Tibial nerve (tissue), 4 donors: ENCODE measurements around the gene CNTN5. TPM values are rescaled to one million over a fixed set of nuclear protein-coding genes. Genes with fewer than 3 reads are reported as not detected.

Source experiments
- DNase-seq, 2 donors: peaks; one replicate each; pipeline ENCODE4 v3.0.0-alpha.2; 2019; ENCODE audit warnings: low spot score in 2 of 2
- H3K27ac ChIP-seq, 4 donors: fragments of 200-600 bp; sonication (generic) in 3 of 4; one replicate each; pipeline ENCODE4 v1.5.1; 2017 to 2019; ENCODE audit warnings: mild to moderate bottlenecking in 1 of 4
- H3K27me3 ChIP-seq, 2 donors: fragments of 200-600 bp; sonication (generic) in 1 of 2; one replicate each; pipeline versions ENCODE4 v1.5.1 to v1.6.0; 2017 to 2019
- H3K36me3 ChIP-seq, 3 donors: fragments of 200-600 bp; sonication (generic); one replicate each; pipeline ENCODE4 v1.5.1; 2018 to 2019
- H3K4me1 ChIP-seq, 4 donors: fragments of 200-600 bp; sonication (generic) in 3 of 4; one replicate each; pipeline ENCODE4 v1.5.1; 2017 to 2019
- H3K4me3 ChIP-seq, 4 donors: fragments of 200-600 bp; sonication (generic) in 3 of 4; one replicate each; pipeline ENCODE4 v1.5.1; 2017 to 2019; ENCODE audit warnings: mild to moderate bottlenecking in 1 of 4, moderate library complexity in 1 of 4
- H3K9me3 ChIP-seq, 4 donors: fragments of 200-600 bp; sonication (generic) in 3 of 4; one replicate each; pipeline ENCODE4 v1.5.1; 2017 to 2019
- CTCF ChIP-seq, 5 experiments: fragments of 200-600 bp in 3 of 5; fragments of 450-650 bp in 2 of 5; sonication (generic) in 3 of 5; IDR thresholded peaks; one replicate each; pipeline ENCODE4 v1.5.1; 2016 to 2019; ENCODE audit warnings: antibody characterized with exemption in 5 of 5, mild to moderate bottlenecking in 3 of 5, moderate library complexity in 2 of 5
- EP300 ChIP-seq, 2 donors: sonication (generic); formaldehyde crosslinking; IDR thresholded peaks; one replicate each; pipeline ENCODE4 v1.6.1; 2017; ENCODE audit warnings: antibody characterized with exemption in 2 of 2, mild to moderate bottlenecking in 1 of 2
- POLR2A ChIP-seq, 2 donors: fragments of 450-650 bp; IDR thresholded peaks; one replicate each; pipeline ENCODE4 v1.6.1; 2017; ENCODE audit warnings: antibody characterized with exemption in 2 of 2, mild to moderate bottlenecking in 2 of 2, moderate library complexity in 2 of 2
- WGBS, 2 donors: methylation state at CpG; one replicate each; pipeline ENCODE4 v1.1.5; 2018; 5-methylcytosine and 5-hydroxymethylcytosine counted together
- total RNA-seq, 4 donors: library from RNA; depleted of rRNA; stranded (reverse); fragments of >200 nt; gene quantifications; one replicate each; pipeline ENCODE4 v1.1.0, GENCODE V29; 2016

The CNTN5 gene
- total RNA-seq, 4 donors from 2014 or later: under 0.01 to 0.22 TPM; not detected in 2

- no peak for DNase-seq
- 35 to 52% methylated on average over 13 of the region's 13 CpGs for WGBS, 2 donors
- TF ChIP-seq POLR2A (IDR thresholded peaks at IDR 0.05) (no peak), EP300 (IDR thresholded peaks at IDR 0.05) (no peak), CTCF (IDR thresholded peaks at IDR 0.05) (no peak)
- Histone ChIP-seq H3K27me3 (no peaks in the 10 kb centered on the region), H3K27ac (no peak overlapping the region), H3K9me3 (no peaks in the 10 kb centered on the region), H3K4me1 (no peaks in the 10 kb centered on the region), H3K4me3 (no peak overlapping the region), H3K36me3 (no peaks in the 10 kb centered on the region)
Observed at GRCh38 chr11:99316776-99317520, 296.2 kb downstream of the CNTN5 start.

- H3K9me3 ChIP-seq: no peaks in the 10 kb centered on the region
- TF ChIP-seq EP300 (IDR thresholded peaks at IDR 0.05) (no peak), POLR2A (IDR thresholded peaks at IDR 0.05) (no peak), CTCF (IDR thresholded peaks at IDR 0.05) (no peak)
- no peak overlapping the region for H3K27ac ChIP-seq
- no peaks in the 10 kb centered on the region for H3K27me3 ChIP-seq
- 46 to 68% methylated on average over 4 of the region's 4 CpGs for WGBS, 2 donors
- H3K4me1 ChIP-seq: no peaks in the 10 kb centered on the region
- H3K36me3 ChIP-seq: no peaks in the 10 kb centered on the region
- no peak overlapping the region for H3K4me3 ChIP-seq
- no peak for DNase-seq
Observed at GRCh38 chr11:99320769-99321290, 300.1 kb downstream of the CNTN5 start.

GRCh38 chr11:99325847-99326246 is 305.1 kb downstream of the CNTN5 start:
- Histone ChIP-seq H3K4me3 (no peak overlapping the region), H3K36me3 (no peaks in the 10 kb centered on the region), H3K4me1 (no peaks in the 10 kb centered on the region), H3K27me3 (no peaks in the 10 kb centered on the region), H3K27ac (no peak overlapping the region), H3K9me3 (no peaks in the 10 kb centered on the region)
- TF ChIP-seq CTCF (IDR thresholded peaks at IDR 0.05) (no peak), EP300 (IDR thresholded peaks at IDR 0.05) (no peak), POLR2A (IDR thresholded peaks at IDR 0.05) (no peak)
- no peak for DNase-seq
- WGBS, 2 donors: 42 to 45% methylated on average over 8 of the region's 8 CpGs

GRCh38 chr11:99327066-99327465 is 306.3 kb downstream of the CNTN5 start:
- Histone ChIP-seq H3K9me3 (no peaks in the 10 kb centered on the region), H3K27ac (no peak overlapping the region), H3K36me3 (no peaks in the 10 kb centered on the region), H3K4me1 (no peaks in the 10 kb centered on the region), H3K27me3 (no peaks in the 10 kb centered on the region), H3K4me3 (no peak overlapping the region)
- no peak for DNase-seq
- TF ChIP-seq CTCF (IDR thresholded peaks at IDR 0.05) (no peak), EP300 (IDR thresholded peaks at IDR 0.05) (no peak), POLR2A (IDR thresholded peaks at IDR 0.05) (no peak)
- 92 to 94% methylated on average over 1 of the region's 1 CpG for WGBS, 2 donors

- WGBS, 2 donors: 92 to 94% methylated on average over 3 of the region's 3 CpGs
- DNase-seq: no peak
- TF ChIP-seq EP300 (IDR thresholded peaks at IDR 0.05) (no peak), CTCF (IDR thresholded peaks at IDR 0.05) (no peak), POLR2A (IDR thresholded peaks at IDR 0.05) (no peak)
- Histone ChIP-seq H3K27me3 (no peaks in the 10 kb centered on the region), H3K27ac (no peak overlapping the region), H3K4me3 (no peak overlapping the region), H3K36me3 (no peaks in the 10 kb centered on the region), H3K9me3 (no peaks in the 10 kb centered on the region), H3K4me1 (no peaks in the 10 kb centered on the region)
Observed at GRCh38 chr11:99327527-99327926, 306.8 kb downstream of the CNTN5 start.
